ENCODE measurements around the gene HOXA4. TPM values are rescaled to one million over a fixed set of nuclear protein-coding genes. Genes with fewer than 3 reads are reported as not detected.
A peak's percentile ranks its signal among the peaks of the same experiment; 100 is the strongest.

The HOXA4 gene
- total and polyA plus RNA-seq, 2 donors (not counting 1 experiment from before 2014, with no cell fraction given): 0.33 to 3.6 TPM

GRCh38 chr7:27151931-27152815 is 21.6 kb upstream of the HOXA4 start, which contains the start of gene HOXA3:
Gene HOXA3, minus strand, starts transcription at chr7:27152583. Its CDS starts 41,943 bp downstream, at chr7:27110640.
- H3K4me1 ChIP-seq (ENCODE audit: control insufficient read depth, extremely low read depth, insufficient read depth, low read length): peaks cover 17% of the 10 kb centered on the region
- no peaks in the 10 kb centered on the region for H3K9me3 ChIP-seq (ENCODE audit: control insufficient read depth, insufficient read depth, low read depth, low read length)
- H2AFZ ChIP-seq (ENCODE audit: low read length): peak within 1 kb of the TSS; percentile 43
- H3K79me2 ChIP-seq (ENCODE audit: control insufficient read depth, insufficient read depth, low read length): peaks cover 43% of the 10 kb centered on the region
- H3K4me2 ChIP-seq (ENCODE audit: extremely low read depth, insufficient read depth, low read length): peak within 1 kb of the TSS; percentile 90
- TF ChIP-seq CTCF (conservative IDR thresholded peaks at IDR 0.05 in 1 of 2, IDR thresholded peaks at IDR 0.05 in 1 of 2; ENCODE audit: low read depth in 1 of 2, low read length in 2 of 2) (no peak), EZH2 (IDR thresholded peaks at IDR 0.05; ENCODE audit: low read length, missing control alignments) (no peak)
- peak within 1 kb of the TSS; percentile 81 for H3K27ac ChIP-seq (ENCODE audit: insufficient read depth, low read length)
- H3K36me3 ChIP-seq (ENCODE audit: control insufficient read depth, insufficient read depth, low read length): no peaks in the 10 kb centered on the region
- peak within 1 kb of the TSS; percentile 64 for H3K9ac ChIP-seq (ENCODE audit: insufficient read depth, low read length)
- peak within 1 kb of the TSS; percentile 42 to 61 (median 49) for H3K4me3 ChIP-seq (replicated peaks in 1 of 4; ENCODE audit: control extremely low read depth in 1 of 4, insufficient read depth in 1 of 4, low read depth in 3 of 4, low read length in 4 of 4)
- DNase-seq (ENCODE audit: low read depth in 2 of 2): peak in 1 of 2 donors; percentile 74
- H3K27me3 ChIP-seq (ENCODE audit: control insufficient read depth, insufficient read depth, low read length): no peaks in the 10 kb centered on the region
- no peaks in the 10 kb centered on the region for H4K20me1 ChIP-seq (ENCODE audit: control insufficient read depth, extremely low read depth, insufficient read depth, low read length)

GRCh38 chr7:27151341-27151930 is 20.9 kb upstream of the HOXA4 start:
- no peaks in the 10 kb centered on the region for H4K20me1 ChIP-seq (ENCODE audit: control insufficient read depth, extremely low read depth, insufficient read depth, low read length)
- no peaks in the 10 kb centered on the region for H3K36me3 ChIP-seq (ENCODE audit: control insufficient read depth, insufficient read depth, low read length)
- peaks cover 50% of the 10 kb centered on the region for H3K79me2 ChIP-seq (ENCODE audit: control insufficient read depth, insufficient read depth, low read length)
- H2AFZ ChIP-seq (ENCODE audit: low read length): peak overlapping the region; percentile 18
- no peak for DNase-seq (ENCODE audit: low read depth in 2 of 2)
- peak overlapping the region; percentile 64 for H3K9ac ChIP-seq (ENCODE audit: insufficient read depth, low read length)
- no peaks in the 10 kb centered on the region for H3K9me3 ChIP-seq (ENCODE audit: control insufficient read depth, insufficient read depth, low read depth, low read length)
- no peaks in the 10 kb centered on the region for H3K27me3 ChIP-seq (ENCODE audit: control insufficient read depth, insufficient read depth, low read length)
- peak overlapping the region; percentile 42 to 61 (median 49) for H3K4me3 ChIP-seq (replicated peaks in 1 of 4; ENCODE audit: control extremely low read depth in 1 of 4, insufficient read depth in 1 of 4, low read depth in 3 of 4, low read length in 4 of 4)
- peaks cover 21% of the 10 kb centered on the region for H3K4me1 ChIP-seq (ENCODE audit: control insufficient read depth, extremely low read depth, insufficient read depth, low read length)
- no peak for TF ChIP-seq CTCF (conservative IDR thresholded peaks at IDR 0.05 in 1 of 2, IDR thresholded peaks at IDR 0.05 in 1 of 2; ENCODE audit: low read depth in 1 of 2, low read length in 2 of 2)
- no peak for TF ChIP-seq EZH2 (IDR thresholded peaks at IDR 0.05; ENCODE audit: low read length, missing control alignments)
- H3K27ac ChIP-seq (ENCODE audit: insufficient read depth, low read length): peak overlapping the region; percentile 81
- peak overlapping the region; percentile 90 for H3K4me2 ChIP-seq (ENCODE audit: extremely low read depth, insufficient read depth, low read length)

All from fibroblast of lung (primary cell).